Adrenal gland (tissue), 12 donors: Measurements from ENCODE around the gene PITRM1. TPM values are rescaled to one million over a fixed set of nuclear protein-coding genes. Genes with fewer than 3 reads are reported as not detected.
A peak's percentile ranks its signal among the peaks of the same experiment; 100 is the strongest.

Source experiments
- DNase-seq, 7 donors: peaks; one replicate each; pipeline ENCODE4 v3.0.0-alpha.2; 2019 to 2020
- H3K27ac ChIP-seq, 5 donors: fragments of 200-600 bp; sonication (generic) in 4 of 5; 1 replicate in 3 of 5; 2 replicates in 2 of 5; pipeline versions ENCODE4 v1.5.1 to v1.8.0; 2016 to 2020; ENCODE audit warnings: mild to moderate bottlenecking in 1 of 5
- H3K27me3 ChIP-seq: fragments of 200-600 bp; 2 replicates; pipeline ENCODE4 v1.8.0; 2021
- H3K36me3 ChIP-seq, 2 donors: fragments of 200-600 bp; replicated peaks in 1 of 2; 1 replicate in 1 of 2; 2 replicates in 1 of 2; pipeline versions ENCODE4 v1.5.1 to v1.8.0; 2018 to 2022
- H3K4me1 ChIP-seq, 2 donors: fragments of 200-600 bp; replicated peaks in 1 of 2; 1 replicate in 1 of 2; 2 replicates in 1 of 2; pipeline versions ENCODE4 v1.5.1 to v1.8.0; 2018 to 2021
- H3K4me3 ChIP-seq, 4 donors: fragments of 200-600 bp; sonication (generic) in 3 of 4; one replicate each; pipeline ENCODE4 v1.5.1; 2016 to 2018
- H3K9me3 ChIP-seq, 3 donors: fragments of 200-600 bp; sonication (generic) in 1 of 3; replicated peaks in 1 of 3; 1 replicate in 2 of 3; 2 replicates in 1 of 3; pipeline versions ENCODE4 v1.5.1 to v1.8.0; 2016 to 2021
- CTCF ChIP-seq, 6 experiments: fragments of 450-650 bp in 4 of 6; fragments of 200-600 bp in 2 of 6; sonication (generic) in 1 of 6; IDR thresholded peaks; 1 replicate in 5 of 6; 2 replicates in 1 of 6; pipeline versions ENCODE4 v1.5.1 to v1.8.0; 2016 to 2021; ENCODE audit warnings: antibody characterized with exemption in 6 of 6, mild to moderate bottlenecking in 2 of 6, moderate library complexity in 1 of 6
- POLR2A ChIP-seq, 2 donors: fragments of 450-650 bp; IDR thresholded peaks; one replicate each; pipeline ENCODE4 v1.6.1; 2017; ENCODE audit warnings: antibody characterized with exemption in 2 of 2, mild to moderate bottlenecking in 2 of 2, moderate library complexity in 1 of 2
- WGBS, 4 donors: extraction: QIAGEN DNeasy Blood & Tissue Kit in 2 of 4; methylation state at CpG; one replicate each; pipeline versions ENCODE4 v1.1.5 to v1.1.7; 2013 to 2017; 5-methylcytosine and 5-hydroxymethylcytosine counted together
- intact Hi-C, 2 donors: fragments of 100-400 bp; cut with DNase I; formaldehyde crosslinking; loops; one replicate each; pipeline versions ENCODE4 v1.14.1 to v1.15.0; 2022 to 2023
- polyA plus RNA-seq, 3 donors: library from polyadenylated mRNA; stranded (reverse); fragments of 200-250 nt in 2 of 3; fragments of 350-450 nt in 1 of 3; fragmentation: Illumina TruSeq in 1 of 3; extraction: RNeasy Lipid Tissue Mini Kit (QIAGEN cat#74804) in 1 of 3; gene quantifications; one replicate each; pipeline ENCODE4 v1.2.3, GENCODE V29; 2013 to 2014
- total RNA-seq, 9 donors: library from RNA; depleted of rRNA in 4 of 9; stranded (reverse); fragments of >200 nt in 4 of 9; fragments of 120-200 nt in 1 of 9; fragmentation: NEBNext Ultra II Directional in 1 of 9; extraction: Animal tissue kit (Norgen Biotek cat#: 25700) in 1 of 9; gene quantifications; one replicate each; pipeline versions ENCODE4 v1.1.0 to v1.2.4, GENCODE V29; 2013 to 2023
- donor health status: healthy with polysubstance abuse.
- donor health status: Bipolar disorder and iron deficiency.
- donor health status: DM: yes; HTN: yes; CAD: no.
- donor health status: DM: no; HTN: no; CAD: no.
- donor health status: DM: no; HTN: no; CAD: no.
- donor health status: DM: yes; HTN: yes; CAD: no.

PITRM1 gene
- total and polyA plus RNA-seq, 12 donors: 83.0 to 204 (median 102) TPM

- intact Hi-C loops: no loop called here
- no peak for DNase-seq
- Histone ChIP-seq H3K27ac (no peak overlapping the region), H3K27me3 (no peaks in the 10 kb centered on the region), H3K36me3 (peaks cover 0 to 96% of the 10 kb centered on the region in 2 donors), H3K4me1 (no peaks in the 10 kb centered on the region), H3K4me3 (no peak overlapping the region), H3K9me3 (no peaks in the 10 kb centered on the region)
- 83 to 94% (median 87%) methylated on average over 8 to 9 of the region's 9 CpGs for WGBS, 4 donors
- TF ChIP-seq POLR2A (IDR thresholded peaks at IDR 0.05) (no peak), CTCF (IDR thresholded peaks at IDR 0.05) (no peak)
Observed at GRCh38 chr10:3152566-3152935, 20.0 kb downstream of the PITRM1 start.

GRCh38 chr10:3151889-3152565, 20.6 kb downstream of the PITRM1 start:
- peak in 1 of 7 donors; percentile 41 for DNase-seq
- WGBS, 4 donors: 94 to 98% (median 96%) methylated on average over 11 to 13 of the region's 13 CpGs
- intact Hi-C loops: no loop called here

GRCh38 chr10:3150961-3151360, 21.6 kb downstream of the PITRM1 start:
- no peaks in the 10 kb centered on the region for H3K4me1 ChIP-seq
- WGBS, 4 donors: 86 to 95% (median 93%) methylated on average over 14 of the region's 14 CpGs
- no peak overlapping the region for H3K4me3 ChIP-seq
- DNase-seq: no peak
- intact Hi-C loops: no loop called here
- no peak for TF ChIP-seq CTCF (IDR thresholded peaks at IDR 0.05)
- TF ChIP-seq POLR2A (IDR thresholded peaks at IDR 0.05): no peak
- no peaks in the 10 kb centered on the region for H3K9me3 ChIP-seq
- no peak overlapping the region for H3K27ac ChIP-seq
- H3K36me3 ChIP-seq: peaks cover 0 to 96% of the 10 kb centered on the region in 2 donors
- no peaks in the 10 kb centered on the region for H3K27me3 ChIP-seq

More at GRCh38 chr10:3151889-3152565, 20.6 kb downstream of the PITRM1 start:
- Histone ChIP-seq H3K36me3 (peaks cover 0 to 96% of the 10 kb centered on the region in 2 donors), H3K27ac (no peak overlapping the region), H3K27me3 (no peaks in the 10 kb centered on the region), H3K4me3 (no peak overlapping the region), H3K9me3 (no peaks in the 10 kb centered on the region), H3K4me1 (no peaks in the 10 kb centered on the region)
- TF ChIP-seq CTCF (IDR thresholded peaks at IDR 0.05): no peak
- TF ChIP-seq POLR2A (IDR thresholded peaks at IDR 0.05): no peak

GRCh38 chr10:3150366-3150765, 22.2 kb downstream of the PITRM1 start:
- WGBS, 4 donors: 91 to 94% (median 93%) methylated on average over 13 of the region's 13 CpGs
- no peak overlapping the region for H3K4me3 ChIP-seq
- H3K27ac ChIP-seq: no peak overlapping the region
- intact Hi-C loops: no loop called here
- no peak for TF ChIP-seq CTCF (IDR thresholded peaks at IDR 0.05)
- no peak for TF ChIP-seq POLR2A (IDR thresholded peaks at IDR 0.05)
- peaks cover 0 to 96% of the 10 kb centered on the region in 2 donors for H3K36me3 ChIP-seq
- no peak for DNase-seq
- H3K9me3 ChIP-seq: no peaks in the 10 kb centered on the region
- H3K27me3 ChIP-seq: no peaks in the 10 kb centered on the region
- H3K4me1 ChIP-seq: no peaks in the 10 kb centered on the region
